ENCODE results near the gene GREM2.

Gene GREM2

GRCh38 chr1:240506176-240506575 is 105.8 kb downstream of the GREM2 start:
- H3K9me3 Mint-ChIP-seq = peaks cover 4% of the 10 kb centered on the region
- no peak overlapping the region for H3K4me3 Mint-ChIP-seq
- H3K27ac Mint-ChIP-seq = no peak overlapping the region
- H3K36me3 Mint-ChIP-seq (ENCODE audit: low read depth) = no peaks in the 10 kb centered on the region
- H3K4me1 Mint-ChIP-seq (ENCODE audit: low read depth) = no peaks in the 10 kb centered on the region
- H3K27me3 Mint-ChIP-seq = no peaks in the 10 kb centered on the region

DNA sequence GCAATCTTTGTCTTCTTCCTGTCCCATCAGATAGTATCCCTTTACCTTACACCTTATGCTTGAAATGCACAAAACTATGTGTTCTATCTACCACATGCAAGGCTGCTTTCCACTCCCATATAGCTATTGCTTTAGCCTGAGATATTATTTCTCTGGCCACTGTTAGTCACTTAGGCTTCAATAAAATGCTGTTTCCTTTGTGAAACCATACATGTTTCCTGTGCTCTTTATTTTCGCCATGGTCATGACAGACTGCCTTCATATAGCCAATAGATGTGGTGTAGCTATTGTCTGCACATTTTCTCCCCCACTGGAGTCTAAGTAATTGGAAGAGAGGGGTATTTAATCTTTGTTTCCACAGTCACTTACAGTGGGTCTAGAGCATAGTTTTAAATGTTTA is 108.4 kb downstream of the GREM2 start:
- H3K36me3 Mint-ChIP-seq (ENCODE audit: low read depth) = no peaks in the 10 kb centered on the region
- no peaks in the 10 kb centered on the region for H3K9me3 Mint-ChIP-seq
- H3K4me3 Mint-ChIP-seq = no peak overlapping the region
- H3K4me1 Mint-ChIP-seq (ENCODE audit: low read depth) = no peaks in the 10 kb centered on the region
- no peak overlapping the region for H3K27ac Mint-ChIP-seq
- H3K27me3 Mint-ChIP-seq = no peaks in the 10 kb centered on the region

DNA sequence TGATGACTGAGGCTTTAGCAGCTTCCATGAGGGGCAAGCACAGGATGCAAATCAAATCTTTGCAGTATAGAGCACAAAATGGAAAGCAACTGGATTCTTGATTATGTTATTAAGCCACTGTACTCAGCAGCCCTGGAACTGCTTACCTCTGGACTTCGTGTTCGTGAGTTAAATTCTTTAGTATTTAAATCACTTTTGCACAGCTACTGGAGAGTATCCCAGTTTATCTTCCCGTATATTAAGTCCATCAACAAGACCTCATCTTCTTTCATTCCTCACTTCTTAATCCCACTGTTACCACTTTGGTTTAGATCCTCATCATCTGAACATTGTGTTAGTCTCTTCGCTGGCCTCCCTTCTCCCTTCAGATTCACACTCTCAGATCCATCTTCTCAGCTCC is 108.9 kb downstream of the GREM2 start:
- Mint-ChIP-seq H3K27ac (no peak overlapping the region), H3K36me3 (ENCODE audit: low read depth) (no peaks in the 10 kb centered on the region), H3K4me1 (ENCODE audit: low read depth) (no peaks in the 10 kb centered on the region), H3K27me3 (no peaks in the 10 kb centered on the region), H3K4me3 (no peak overlapping the region), H3K9me3 (no peaks in the 10 kb centered on the region)

- Mint-ChIP-seq H3K9me3 (peaks cover 4% of the 10 kb centered on the region), H3K27ac (no peak overlapping the region), H3K4me3 (no peak overlapping the region), H3K4me1 (ENCODE audit: low read depth) (no peaks in the 10 kb centered on the region), H3K27me3 (no peaks in the 10 kb centered on the region), H3K36me3 (ENCODE audit: low read depth) (no peaks in the 10 kb centered on the region)
Observed at GRCh38 chr1:240501115-240501514, 110.8 kb downstream of the GREM2 start.

- Mint-ChIP-seq H3K9me3 (peaks cover 4% of the 10 kb centered on the region), H3K4me1 (ENCODE audit: low read depth) (no peaks in the 10 kb centered on the region), H3K36me3 (ENCODE audit: low read depth) (no peaks in the 10 kb centered on the region), H3K4me3 (no peak overlapping the region), H3K27me3 (no peaks in the 10 kb centered on the region), H3K27ac (no peak overlapping the region)
Observed at GRCh38 chr1:240500647-240501046, 111.3 kb downstream of the GREM2 start.

DNA sequence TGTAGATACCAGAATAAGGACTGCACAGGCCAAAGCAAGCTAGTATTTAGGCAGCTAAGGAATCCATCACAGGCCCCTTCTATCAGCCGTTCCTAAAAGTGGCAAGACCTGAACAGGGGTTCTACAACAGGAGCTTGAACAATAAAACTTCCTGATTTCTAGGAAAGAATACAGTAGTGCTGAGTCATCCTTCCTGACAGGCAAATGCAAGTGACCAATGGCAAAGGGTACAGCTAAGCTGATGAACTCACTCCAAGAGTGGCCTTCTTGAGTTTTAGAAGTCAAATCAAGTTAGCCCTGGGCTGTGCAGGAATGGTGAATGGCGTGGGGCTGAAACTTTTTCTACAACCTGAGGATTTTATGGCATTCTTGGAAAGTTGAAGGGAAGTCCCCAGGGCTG is 112.9 kb downstream of the GREM2 start:
- Mint-ChIP-seq H3K36me3 (ENCODE audit: low read depth) (no peaks in the 10 kb centered on the region), H3K27ac (no peak overlapping the region), H3K27me3 (no peaks in the 10 kb centered on the region), H3K4me1 (ENCODE audit: low read depth) (no peaks in the 10 kb centered on the region), H3K9me3 (peaks cover 4% of the 10 kb centered on the region), H3K4me3 (no peak overlapping the region)

DNA sequence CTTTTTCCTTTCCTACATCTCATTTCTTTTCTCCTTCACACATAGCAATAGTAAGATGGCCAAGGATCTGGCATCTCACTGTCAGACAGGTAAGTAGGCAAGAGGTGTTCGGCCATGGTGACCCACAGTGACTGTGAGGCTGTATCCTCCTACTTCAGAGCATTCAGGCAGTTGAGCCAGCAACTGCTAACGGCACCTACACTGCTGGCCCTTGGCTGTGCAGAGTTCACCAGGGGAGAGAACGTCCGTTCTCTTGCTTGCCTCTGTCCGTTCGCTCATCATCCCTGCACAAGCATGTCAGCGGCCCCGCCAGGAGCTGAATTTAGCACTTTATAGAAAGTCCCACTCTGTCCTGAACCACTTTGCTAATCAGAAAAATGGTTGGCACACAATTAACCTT is 113.6 kb downstream of the GREM2 start:
- H3K36me3 Mint-ChIP-seq (ENCODE audit: low read depth) = no peaks in the 10 kb centered on the region
- no peaks in the 10 kb centered on the region for H3K4me1 Mint-ChIP-seq (ENCODE audit: low read depth)
- H3K27ac Mint-ChIP-seq = no peak overlapping the region
- no peak overlapping the region for H3K4me3 Mint-ChIP-seq
- H3K27me3 Mint-ChIP-seq = no peaks in the 10 kb centered on the region
- peaks cover 4% of the 10 kb centered on the region for H3K9me3 Mint-ChIP-seq

DNA sequence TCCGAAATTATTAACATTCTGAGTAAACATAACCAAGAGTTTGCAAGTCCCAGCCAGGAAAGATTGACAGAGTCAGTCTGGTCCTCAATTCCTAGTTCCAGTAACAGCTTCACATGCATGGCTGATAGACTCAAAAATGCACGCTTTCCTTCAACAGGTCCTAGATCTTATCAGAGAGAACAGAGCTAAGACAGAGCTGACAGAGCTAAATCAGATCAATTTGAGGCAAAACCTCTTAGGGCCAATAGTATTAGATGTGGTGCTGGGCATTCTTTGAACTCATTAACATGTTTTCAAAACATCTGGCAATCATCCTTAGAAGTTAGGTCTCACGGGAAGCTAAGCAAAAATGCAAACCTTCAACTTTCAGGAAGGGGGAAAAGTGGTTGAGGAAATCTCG is 114.0 kb downstream of the GREM2 start:
- Mint-ChIP-seq H3K27ac (no peak overlapping the region), H3K27me3 (no peaks in the 10 kb centered on the region), H3K4me1 (ENCODE audit: low read depth) (no peaks in the 10 kb centered on the region), H3K36me3 (ENCODE audit: low read depth) (no peaks in the 10 kb centered on the region), H3K9me3 (peaks cover 4% of the 10 kb centered on the region), H3K4me3 (no peak overlapping the region)

GRCh38 chr1:240496941-240497340 is 115.0 kb downstream of the GREM2 start:
- Mint-ChIP-seq H3K27ac (no peak overlapping the region), H3K27me3 (peaks cover under 1% of the 10 kb centered on the region), H3K9me3 (peaks cover 4% of the 10 kb centered on the region), H3K4me3 (no peak overlapping the region), H3K4me1 (ENCODE audit: low read depth) (no peaks in the 10 kb centered on the region), H3K36me3 (ENCODE audit: low read depth) (no peaks in the 10 kb centered on the region)

DNA sequence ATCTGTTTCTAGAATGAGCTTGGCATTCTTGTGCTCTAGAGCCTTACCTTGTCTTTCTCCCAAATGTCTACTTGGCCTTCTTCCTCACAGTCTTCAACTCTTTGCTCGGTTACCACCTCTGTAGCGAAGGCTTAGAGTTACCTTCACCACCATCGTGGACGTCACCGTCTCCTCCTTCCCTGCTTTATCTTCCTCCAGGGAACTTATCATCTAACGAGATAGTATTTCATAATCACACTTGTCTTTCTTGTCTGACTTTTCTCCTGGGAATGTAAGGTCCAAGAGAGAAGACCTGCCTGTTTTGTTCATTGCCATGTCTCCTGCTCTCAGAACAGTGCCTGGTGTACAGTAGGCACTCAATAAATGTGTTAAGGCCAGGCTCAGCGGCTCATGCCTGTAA is 115.6 kb downstream of the GREM2 start:
- no peaks in the 10 kb centered on the region for H3K36me3 Mint-ChIP-seq (ENCODE audit: low read depth)
- no peak overlapping the region for H3K4me3 Mint-ChIP-seq
- H3K27ac Mint-ChIP-seq = no peak overlapping the region
- H3K27me3 Mint-ChIP-seq = peaks cover 3% of the 10 kb centered on the region
- H3K9me3 Mint-ChIP-seq = peaks cover 4% of the 10 kb centered on the region
- H3K4me1 Mint-ChIP-seq (ENCODE audit: low read depth) = no peaks in the 10 kb centered on the region

DNA sequence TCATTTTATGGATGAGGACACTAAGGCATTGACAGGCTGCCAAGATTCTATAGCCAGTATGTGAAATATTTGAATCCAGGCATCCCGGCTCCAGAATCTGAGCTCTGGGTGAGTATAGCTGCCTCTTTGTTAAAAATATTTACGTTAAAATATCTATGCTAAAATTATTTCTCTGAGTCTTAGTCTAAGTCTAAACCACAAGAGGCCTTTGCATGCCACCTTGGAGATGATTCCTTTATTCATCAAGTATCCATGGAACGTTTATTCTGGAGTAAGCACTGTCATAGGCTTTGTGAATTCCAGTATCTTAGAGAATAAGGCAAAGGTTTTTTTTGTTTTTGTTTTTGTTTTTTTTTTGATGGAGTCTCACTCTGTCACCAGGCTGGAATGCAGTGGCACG is 116.4 kb downstream of the GREM2 start:
- Mint-ChIP-seq H3K9me3 (peaks cover 4% of the 10 kb centered on the region), H3K27me3 (peaks cover 10% of the 10 kb centered on the region), H3K4me1 (ENCODE audit: low read depth) (no peaks in the 10 kb centered on the region), H3K36me3 (ENCODE audit: low read depth) (no peaks in the 10 kb centered on the region), H3K4me3 (no peak overlapping the region), H3K27ac (no peak overlapping the region)

DNA sequence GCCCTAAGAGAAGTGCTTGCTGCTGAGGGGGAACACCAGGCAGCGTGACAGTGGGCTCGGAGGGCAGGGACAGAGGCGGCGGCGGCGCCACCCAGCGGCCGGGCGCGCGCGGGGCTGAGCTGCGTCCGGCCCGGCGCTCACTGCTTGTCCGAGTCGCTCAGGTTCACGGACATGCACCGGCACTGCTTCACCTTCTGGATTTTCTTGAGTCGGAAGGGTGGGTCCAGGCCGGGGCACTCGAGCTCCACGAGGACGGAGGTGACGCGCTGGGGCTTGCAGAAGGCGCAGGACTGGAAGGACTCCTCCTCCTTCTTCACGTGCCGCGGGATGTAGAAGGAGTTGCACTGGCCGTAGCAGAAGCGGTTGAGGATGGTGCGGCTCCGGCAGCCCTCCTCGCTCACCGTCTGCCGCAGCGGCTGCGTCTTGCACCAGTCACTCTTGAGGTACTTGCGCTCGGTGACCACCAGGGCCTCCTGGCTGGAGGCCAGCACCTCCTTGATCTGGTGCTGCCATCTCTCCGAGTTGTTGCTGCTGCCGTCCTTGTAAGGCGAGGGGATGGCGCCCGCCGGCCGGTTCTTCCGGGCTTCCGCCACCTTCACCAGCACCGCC is 119.0 kb downstream of the GREM2 start:
- H3K36me3 Mint-ChIP-seq (ENCODE audit: low read depth) = no peaks in the 10 kb centered on the region
- no peak overlapping the region for H3K27ac Mint-ChIP-seq
- H3K4me1 Mint-ChIP-seq (ENCODE audit: low read depth) = no peaks in the 10 kb centered on the region
- peaks cover 4% of the 10 kb centered on the region for H3K9me3 Mint-ChIP-seq
- no peak overlapping the region for H3K4me3 Mint-ChIP-seq
- peaks cover 10% of the 10 kb centered on the region for H3K27me3 Mint-ChIP-seq

DNA sequence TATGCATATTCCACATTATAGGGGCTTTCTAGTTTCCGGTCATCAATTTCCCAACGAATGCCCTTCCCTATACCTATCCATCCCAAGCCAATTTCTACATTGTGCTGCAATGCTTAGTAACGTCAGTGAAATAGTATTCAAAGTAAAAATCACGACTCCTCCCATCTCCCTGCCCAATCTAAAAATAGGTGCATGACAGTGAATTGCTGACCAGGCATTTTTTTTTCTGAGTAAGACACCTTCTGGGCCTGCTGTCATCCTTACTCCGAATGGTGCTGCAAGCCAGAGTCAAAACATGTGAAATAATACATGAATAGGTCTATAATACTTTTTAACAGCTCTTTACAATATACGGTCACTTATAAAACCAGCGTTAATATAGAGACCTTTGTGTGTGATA is 120.2 kb downstream of the GREM2 start:
- H3K4me3 Mint-ChIP-seq = no peak overlapping the region

DNA sequence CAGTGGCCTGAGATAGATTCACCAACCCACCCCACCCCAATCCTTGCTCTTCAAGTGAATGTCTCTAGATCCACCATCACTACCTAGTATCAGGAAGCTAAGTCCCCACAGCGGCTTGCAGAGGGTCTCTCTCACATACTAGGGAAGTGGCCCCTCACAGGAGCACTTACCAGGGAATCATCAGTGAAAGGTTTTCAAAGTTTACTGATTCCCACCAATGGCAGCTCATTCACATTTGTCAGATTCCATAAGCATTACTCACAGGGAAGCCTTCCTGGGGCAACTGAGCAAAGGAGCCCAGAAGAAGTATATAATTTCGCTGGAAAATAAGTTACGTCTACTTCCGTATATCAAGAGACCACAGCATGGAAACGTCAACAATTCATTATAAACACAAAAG is 120.8 kb downstream of the GREM2 start:
- Mint-ChIP-seq H3K4me3 (no peak overlapping the region), H3K9me3 (peaks cover under 1% of the 10 kb centered on the region), H3K4me1 (ENCODE audit: low read depth) (no peaks in the 10 kb centered on the region)

More for the DNA sequence above, 120.2 kb downstream of the GREM2 start:
- Mint-ChIP-seq H3K36me3 (ENCODE audit: low read depth) (no peaks in the 10 kb centered on the region), H3K27ac (no peak overlapping the region), H3K4me1 (ENCODE audit: low read depth) (no peaks in the 10 kb centered on the region), H3K27me3 (peaks cover 10% of the 10 kb centered on the region), H3K9me3 (peaks cover 4% of the 10 kb centered on the region)

DNA sequence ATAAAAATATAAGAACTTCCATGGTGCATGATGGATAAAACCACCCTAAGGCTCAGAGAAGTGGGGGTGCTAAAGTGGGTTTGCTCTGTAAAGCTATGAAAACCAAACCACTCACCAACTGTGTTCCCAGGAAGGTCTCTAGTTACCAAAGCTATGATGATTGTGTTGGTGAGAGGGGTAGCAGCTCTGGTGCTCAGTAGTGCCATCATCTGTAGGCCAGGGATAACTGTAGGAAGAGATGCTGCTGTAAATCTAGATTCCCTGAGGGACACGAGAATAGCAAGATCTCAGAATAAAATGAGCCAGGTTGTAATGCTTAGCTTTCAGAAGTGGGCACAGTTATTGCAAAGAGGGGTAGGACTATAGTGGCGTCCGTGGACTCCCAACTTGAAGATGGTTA is 124.5 kb downstream of the GREM2 start:
- no peaks in the 10 kb centered on the region for H3K9me3 Mint-ChIP-seq
- H3K27ac Mint-ChIP-seq = no peak overlapping the region
- H3K4me3 Mint-ChIP-seq = no peak overlapping the region
- peaks cover 10% of the 10 kb centered on the region for H3K27me3 Mint-ChIP-seq
- no peaks in the 10 kb centered on the region for H3K4me1 Mint-ChIP-seq (ENCODE audit: low read depth)
- H3K36me3 Mint-ChIP-seq (ENCODE audit: low read depth) = no peaks in the 10 kb centered on the region

More for the DNA sequence above, 120.8 kb downstream of the GREM2 start:
- Mint-ChIP-seq H3K36me3 (ENCODE audit: low read depth) (no peaks in the 10 kb centered on the region), H3K27me3 (peaks cover 10% of the 10 kb centered on the region), H3K27ac (no peak overlapping the region)

GRCh38 chr1:240486611-240487010 is 125.3 kb downstream of the GREM2 start:
- Mint-ChIP-seq H3K4me1 (ENCODE audit: low read depth) (no peaks in the 10 kb centered on the region), H3K27ac (no peak overlapping the region), H3K9me3 (no peaks in the 10 kb centered on the region), H3K36me3 (ENCODE audit: low read depth) (no peaks in the 10 kb centered on the region), H3K27me3 (peaks cover 7% of the 10 kb centered on the region), H3K4me3 (no peak overlapping the region)
